ENCODE results near the gene SYT1. TPM values are rescaled to one million over a fixed set of nuclear protein-coding genes. Genes with fewer than 3 reads are reported as not detected.

Gene SYT1
- total and polyA plus RNA-seq, 2 of the 8 experiments (the other 6 are each of a cell fraction or from before 2014, with no cell fraction given), result 11.0 to 34.6 TPM

GRCh38 chr12:78994168-78994791 is 129.7 kb downstream of the SYT1 start (continued):
- TF ChIP-seq, protein P1, sequence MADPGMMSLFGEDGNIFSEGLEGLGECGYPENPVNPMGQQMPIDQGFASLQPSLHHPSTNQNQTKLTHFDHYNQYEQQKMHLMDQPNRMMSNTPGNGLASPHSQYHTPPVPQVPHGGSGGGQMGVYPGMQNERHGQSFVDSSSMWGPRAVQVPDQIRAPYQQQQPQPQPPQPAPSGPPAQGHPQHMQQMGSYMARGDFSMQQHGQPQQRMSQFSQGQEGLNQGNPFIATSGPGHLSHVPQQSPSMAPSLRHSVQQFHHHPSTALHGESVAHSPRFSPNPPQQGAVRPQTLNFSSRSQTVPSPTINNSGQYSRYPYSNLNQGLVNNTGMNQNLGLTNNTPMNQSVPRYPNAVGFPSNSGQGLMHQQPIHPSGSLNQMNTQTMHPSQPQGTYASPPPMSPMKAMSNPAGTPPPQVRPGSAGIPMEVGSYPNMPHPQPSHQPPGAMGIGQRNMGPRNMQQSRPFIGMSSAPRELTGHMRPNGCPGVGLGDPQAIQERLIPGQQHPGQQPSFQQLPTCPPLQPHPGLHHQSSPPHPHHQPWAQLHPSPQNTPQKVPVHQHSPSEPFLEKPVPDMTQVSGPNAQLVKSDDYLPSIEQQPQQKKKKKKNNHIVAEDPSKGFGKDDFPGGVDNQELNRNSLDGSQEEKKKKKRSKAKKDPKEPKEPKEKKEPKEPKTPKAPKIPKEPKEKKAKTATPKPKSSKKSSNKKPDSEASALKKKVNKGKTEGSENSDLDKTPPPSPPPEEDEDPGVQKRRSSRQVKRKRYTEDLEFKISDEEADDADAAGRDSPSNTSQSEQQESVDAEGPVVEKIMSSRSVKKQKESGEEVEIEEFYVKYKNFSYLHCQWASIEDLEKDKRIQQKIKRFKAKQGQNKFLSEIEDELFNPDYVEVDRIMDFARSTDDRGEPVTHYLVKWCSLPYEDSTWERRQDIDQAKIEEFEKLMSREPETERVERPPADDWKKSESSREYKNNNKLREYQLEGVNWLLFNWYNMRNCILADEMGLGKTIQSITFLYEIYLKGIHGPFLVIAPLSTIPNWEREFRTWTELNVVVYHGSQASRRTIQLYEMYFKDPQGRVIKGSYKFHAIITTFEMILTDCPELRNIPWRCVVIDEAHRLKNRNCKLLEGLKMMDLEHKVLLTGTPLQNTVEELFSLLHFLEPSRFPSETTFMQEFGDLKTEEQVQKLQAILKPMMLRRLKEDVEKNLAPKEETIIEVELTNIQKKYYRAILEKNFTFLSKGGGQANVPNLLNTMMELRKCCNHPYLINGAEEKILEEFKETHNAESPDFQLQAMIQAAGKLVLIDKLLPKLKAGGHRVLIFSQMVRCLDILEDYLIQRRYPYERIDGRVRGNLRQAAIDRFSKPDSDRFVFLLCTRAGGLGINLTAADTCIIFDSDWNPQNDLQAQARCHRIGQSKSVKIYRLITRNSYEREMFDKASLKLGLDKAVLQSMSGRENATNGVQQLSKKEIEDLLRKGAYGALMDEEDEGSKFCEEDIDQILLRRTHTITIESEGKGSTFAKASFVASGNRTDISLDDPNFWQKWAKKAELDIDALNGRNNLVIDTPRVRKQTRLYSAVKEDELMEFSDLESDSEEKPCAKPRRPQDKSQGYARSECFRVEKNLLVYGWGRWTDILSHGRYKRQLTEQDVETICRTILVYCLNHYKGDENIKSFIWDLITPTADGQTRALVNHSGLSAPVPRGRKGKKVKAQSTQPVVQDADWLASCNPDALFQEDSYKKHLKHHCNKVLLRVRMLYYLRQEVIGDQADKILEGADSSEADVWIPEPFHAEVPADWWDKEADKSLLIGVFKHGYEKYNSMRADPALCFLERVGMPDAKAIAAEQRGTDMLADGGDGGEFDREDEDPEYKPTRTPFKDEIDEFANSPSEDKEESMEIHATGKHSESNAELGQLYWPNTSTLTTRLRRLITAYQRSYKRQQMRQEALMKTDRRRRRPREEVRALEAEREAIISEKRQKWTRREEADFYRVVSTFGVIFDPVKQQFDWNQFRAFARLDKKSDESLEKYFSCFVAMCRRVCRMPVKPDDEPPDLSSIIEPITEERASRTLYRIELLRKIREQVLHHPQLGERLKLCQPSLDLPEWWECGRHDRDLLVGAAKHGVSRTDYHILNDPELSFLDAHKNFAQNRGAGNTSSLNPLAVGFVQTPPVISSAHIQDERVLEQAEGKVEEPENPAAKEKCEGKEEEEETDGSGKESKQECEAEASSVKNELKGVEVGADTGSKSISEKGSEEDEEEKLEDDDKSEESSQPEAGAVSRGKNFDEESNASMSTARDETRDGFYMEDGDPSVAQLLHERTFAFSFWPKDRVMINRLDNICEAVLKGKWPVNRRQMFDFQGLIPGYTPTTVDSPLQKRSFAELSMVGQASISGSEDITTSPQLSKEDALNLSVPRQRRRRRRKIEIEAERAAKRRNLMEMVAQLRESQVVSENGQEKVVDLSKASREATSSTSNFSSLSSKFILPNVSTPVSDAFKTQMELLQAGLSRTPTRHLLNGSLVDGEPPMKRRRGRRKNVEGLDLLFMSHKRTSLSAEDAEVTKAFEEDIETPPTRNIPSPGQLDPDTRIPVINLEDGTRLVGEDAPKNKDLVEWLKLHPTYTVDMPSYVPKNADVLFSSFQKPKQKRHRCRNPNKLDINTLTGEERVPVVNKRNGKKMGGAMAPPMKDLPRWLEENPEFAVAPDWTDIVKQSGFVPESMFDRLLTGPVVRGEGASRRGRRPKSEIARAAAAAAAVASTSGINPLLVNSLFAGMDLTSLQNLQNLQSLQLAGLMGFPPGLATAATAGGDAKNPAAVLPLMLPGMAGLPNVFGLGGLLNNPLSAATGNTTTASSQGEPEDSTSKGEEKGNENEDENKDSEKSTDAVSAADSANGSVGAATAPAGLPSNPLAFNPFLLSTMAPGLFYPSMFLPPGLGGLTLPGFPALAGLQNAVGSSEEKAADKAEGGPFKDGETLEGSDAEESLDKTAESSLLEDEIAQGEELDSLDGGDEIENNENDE (IDR thresholded peaks at IDR 0.05; ENCODE audit: insufficient replicate concordance, low read length), result no peak
- TF ChIP-seq EP300 (IDR thresholded peaks at IDR 0.05; ENCODE audit: borderline replicate concordance in 1 of 2, low read depth in 2 of 2, low read length in 2 of 2), result no peak
- no peak for TF ChIP-seq POU5F1 (IDR thresholded peaks at IDR 0.05; ENCODE audit: low read depth, low read length)
- no peak for TF ChIP-seq GTF2F1 (IDR thresholded peaks at IDR 0.05; ENCODE audit: borderline replicate concordance, low read depth, low read length)
- TF ChIP-seq BACH1 (IDR thresholded peaks at IDR 0.05; ENCODE audit: low read length), result no peak

All from H1 (cell line).